OCI-LY1 (cell line): ENCODE data around the gene CPN1.

Experiments used
- H2AFZ ChIP-seq: fragments of 200-600 bp; sonication (generic), shearing (Covaris generic); 2 replicates; pipeline ENCODE4 v1.6.0; 2014; ENCODE audit warnings: antibody characterized with exemption, mild to moderate bottlenecking, low read length
- H3F3A ChIP-seq: fragments of 200-600 bp; sonication (generic), shearing (Covaris generic); 2 replicates; pipeline ENCODE4 v1.6.0; 2014; ENCODE audit warnings: mild to moderate bottlenecking, antibody characterized with exemption, low read length, moderate library complexity; ENCODE audit not compliant: insufficient read depth
- H3K27ac ChIP-seq: fragments of 200-600 bp; sonication (generic); 2 replicates; pipeline ENCODE4 v1.5.1; 2014; ENCODE audit warnings: low read length, mixed run types, mild to moderate bottlenecking, low read depth; ENCODE audit not compliant: poor library complexity, severe bottlenecking
- H3K27me3 ChIP-seq: fragments of 200-600 bp; sonication (generic); 2 replicates; pipeline ENCODE4 v1.6.0; 2014; ENCODE audit warnings: antibody characterized with exemption, mild to moderate bottlenecking, low read length, moderate library complexity; ENCODE audit not compliant: insufficient read depth
- H3K36me3 ChIP-seq: fragments of 200-600 bp; sonication (generic); 2 replicates; pipeline ENCODE4 v1.6.1; 2014; ENCODE audit warnings: mild to moderate bottlenecking, antibody characterized with exemption, low read length, moderate library complexity, mixed read lengths; ENCODE audit not compliant: insufficient read depth
- H3K4me1 ChIP-seq: fragments of 200-600 bp; sonication (generic); 2 replicates; pipeline ENCODE4 v1.5.1; 2014; ENCODE audit warnings: mild to moderate bottlenecking, low read length, moderate library complexity; ENCODE audit not compliant: insufficient read depth, severe bottlenecking
- H3K4me2 ChIP-seq: fragments of 200-600 bp; sonication (generic), shearing (Covaris generic); 2 replicates; pipeline ENCODE4 v1.6.1; 2014; ENCODE audit warnings: low read length
- H3K4me3 ChIP-seq: fragments of 200-600 bp; sonication (generic); 2 replicates; pipeline ENCODE4 v1.5.1; 2014; ENCODE audit warnings: low read length, low read depth, mild to moderate bottlenecking, mixed read lengths; ENCODE audit not compliant: poor library complexity, severe bottlenecking
- H3K79me2 ChIP-seq: fragments of 200-600 bp; shearing (Covaris generic); 2 replicates; pipeline ENCODE4 v1.6.1; 2016; ENCODE audit warnings: mixed run types, low read length, mixed read lengths; ENCODE audit not compliant: insufficient read depth
- H3K9ac ChIP-seq: fragments of 200-600 bp; sonication (generic), shearing (Covaris generic); 2 replicates; pipeline ENCODE4 v1.6.1; 2014; ENCODE audit warnings: mild to moderate bottlenecking, low read length, mixed read lengths
- H3K9me2 ChIP-seq: fragments of 200-600 bp; sonication (generic), shearing (Covaris generic); 2 replicates; pipeline ENCODE4 v1.6.1; 2014; ENCODE audit warnings: low read depth, mild to moderate bottlenecking, low read length, mixed read lengths
- H3K9me3 ChIP-seq: fragments of 200-600 bp; shearing (Covaris generic); 2 replicates; pipeline ENCODE4 v1.6.1; 2014; ENCODE audit warnings: low read length, mixed read lengths
- H4K20me1 ChIP-seq: fragments of 200-600 bp; sonication (generic), shearing (Covaris generic); 2 replicates; pipeline ENCODE4 v1.6.0; 2016; ENCODE audit warnings: mild to moderate bottlenecking, low read length; ENCODE audit not compliant: insufficient read depth
- CTCF ChIP-seq: fragments of 200-600 bp; sonication (generic), shearing (Covaris generic); IDR thresholded peaks from 2 replicates; pipeline ENCODE4 v1.5.1; 2017; ENCODE audit warnings: mild to moderate bottlenecking, antibody characterized with exemption, low read length, moderate library complexity, mixed read lengths
- EZH2 ChIP-seq: fragments of 200-600 bp; sonication (generic), shearing (Covaris generic); IDR thresholded peaks from 2 replicates; pipeline ENCODE4 v1.8.0; 2017; ENCODE audit warnings: borderline replicate concordance, mixed run types, mild to moderate bottlenecking, antibody characterized with exemption, low read length, moderate library complexity, mixed read lengths

CPN1 gene

GRCh38 chr10:99998889-99999288 lies 82.8 kb downstream of the CPN1 start:
- Histone ChIP-seq H3F3A (no peaks in the 10 kb centered on the region), H3K79me2 (peaks cover 80% of the 10 kb centered on the region), H3K4me2 (peak overlapping the region; percentile 17; the same call in 1 of the 2 replicates), H3K9ac (no peak overlapping the region), H3K9me2 (no peaks in the 10 kb centered on the region), H3K4me3 (no peak overlapping the region), H2AFZ (no peak overlapping the region), H3K36me3 (peaks cover 7% of the 10 kb centered on the region; the same call in 1 of the 2 replicates), H3K27me3 (no peaks in the 10 kb centered on the region), H3K4me1 (peaks cover 71% of the 10 kb centered on the region), H4K20me1 (no peaks in the 10 kb centered on the region), H3K27ac (peak overlapping the region; percentile 77), H3K9me3 (no peaks in the 10 kb centered on the region)
- no peak for TF ChIP-seq EZH2
- TF ChIP-seq CTCF = no peak

GRCh38 chr10:99996671-99997648 lies 84.7 kb downstream of the CPN1 start:
- H3K79me2 ChIP-seq = peaks cover 75% of the 10 kb centered on the region
- H4K20me1 ChIP-seq = no peaks in the 10 kb centered on the region
- no peak overlapping the region for H3K4me3 ChIP-seq
- no peak overlapping the region for H3K9ac ChIP-seq
- no peaks in the 10 kb centered on the region for H3K36me3 ChIP-seq
- no peaks in the 10 kb centered on the region for H3K27me3 ChIP-seq
- peaks cover 66% of the 10 kb centered on the region for H3K4me1 ChIP-seq
- H3K27ac ChIP-seq = peak overlapping the region; percentile 51
- no peak overlapping the region for H3K4me2 ChIP-seq
- H3K9me2 ChIP-seq = no peaks in the 10 kb centered on the region
- TF ChIP-seq EZH2 = no peak
- no peak for TF ChIP-seq CTCF
- no peak overlapping the region for H2AFZ ChIP-seq
- no peaks in the 10 kb centered on the region for H3K9me3 ChIP-seq
- H3F3A ChIP-seq = no peaks in the 10 kb centered on the region

GRCh38 chr10:99995713-99996112 lies 86.0 kb downstream of the CPN1 start:
- TF ChIP-seq CTCF = no peak
- no peak for TF ChIP-seq EZH2
- Histone ChIP-seq H3F3A (no peaks in the 10 kb centered on the region), H3K4me3 (no peak overlapping the region), H3K9me3 (no peaks in the 10 kb centered on the region), H3K27ac (peak overlapping the region; percentile 79), H3K4me2 (peak overlapping the region; percentile 37; the same call in 1 of the 2 replicates), H3K9ac (no peak overlapping the region), H3K27me3 (no peaks in the 10 kb centered on the region), H3K9me2 (no peaks in the 10 kb centered on the region), H2AFZ (no peak overlapping the region), H3K4me1 (peaks cover 57% of the 10 kb centered on the region), H3K79me2 (peaks cover 68% of the 10 kb centered on the region), H3K36me3 (no peaks in the 10 kb centered on the region), H4K20me1 (no peaks in the 10 kb centered on the region)
